Activated naive CD4-positive, alpha-beta T cell (primary cell): ENCODE results near the gene CASP1.
"Not testable (repeated sequence)": the region's sequence is repeated elsewhere in the genome, so short reads cannot be mapped to it uniquely, and the experiment has no call there.

Experiments used
- DNase-seq, 4 experiments: peaks; one replicate each; lab custom pipeline; 2025; lab: John Stamatoyannopoulos, UW

Gene CASP1

GRCh38 chr11:105045676-105046296, 10.8 kb upstream of the CASP1 start:
- no peak for DNase-seq

- DNase-seq = peak in 1 of 4 experiments; percentile 1
These were observed 9.9 kb upstream of the CASP1 start, which contains the start of gene CARD16 for GRCh38 chr11:105044557-105045524. CARD16 (minus strand) TSS chr11:105045335; CDS start chr11:105045297, 38 bp downstream.

- no peak for DNase-seq
These were observed 7.2 kb upstream of the CASP1 start for GRCh38 chr11:105042178-105042577.

- no peak for DNase-seq
These were observed 5.8 kb upstream of the CASP1 start for GRCh38 chr11:105040703-105041102.

- not testable (repeated sequence) for DNase-seq
These were observed 556 bp downstream of the CASP1 start for GRCh38 chr11:105034388-105034787.

GRCh38 chr11:105033781-105034180, 1.2 kb downstream of the CASP1 start:
- DNase-seq = no peak

GRCh38 chr11:105033343-105033742, 1.6 kb downstream of the CASP1 start:
- DNase-seq = no peak

GRCh38 chr11:105032495-105032894, 2.4 kb downstream of the CASP1 start:
- DNase-seq = no peak

GRCh38 chr11:105027678-105028077, 7.3 kb downstream of the CASP1 start:
- no peak for DNase-seq

- no peak for DNase-seq
These were observed 10.6 kb downstream of the CASP1 start for GRCh38 chr11:105024394-105024793.

- no peak for DNase-seq
These were observed 11.9 kb downstream of the CASP1 start, which contains the start of gene CASP5 for GRCh38 chr11:105023003-105023402. CASP5 (minus strand) TSS chr11:105023168; CDS start chr11:105023136, 32 bp downstream.

GRCh38 chr11:105022527-105022926, 12.4 kb downstream of the CASP1 start:
- no peak for DNase-seq

GRCh38 chr11:105007463-105007862, 27.5 kb downstream of the CASP1 start:
- DNase-seq = no peak

GRCh38 chr11:105005451-105005845, 29.5 kb downstream of the CASP1 start:
- no peak for DNase-seq

- no peak for DNase-seq
These were observed 30.9 kb downstream of the CASP1 start for GRCh38 chr11:105004021-105004420.

- no peak for DNase-seq
These were observed 31.8 kb downstream of the CASP1 start for GRCh38 chr11:105003151-105003550.

- peak in 3 of 4 experiments; percentile 8 to 27 (median 15) for DNase-seq
These were observed 34.1 kb downstream of the CASP1 start for GRCh38 chr11:105000797-105001196.

- no peak for DNase-seq
These were observed 34.8 kb downstream of the CASP1 start for GRCh38 chr11:105000167-105000566.

- DNase-seq = no peak
These were observed 35.2 kb downstream of the CASP1 start for GRCh38 chr11:104999721-105000120.

GRCh38 chr11:104997288-104997687, 37.7 kb downstream of the CASP1 start:
- no peak for DNase-seq

GRCh38 chr11:104995001-104995408, 39.9 kb downstream of the CASP1 start:
- no peak for DNase-seq

- DNase-seq = no peak
These were observed 42.2 kb downstream of the CASP1 start for GRCh38 chr11:104992781-104993180.

GRCh38 chr11:104991994-104992393, 43.0 kb downstream of the CASP1 start:
- DNase-seq = no peak
